ENCODE results near the gene TNFSF18.

GRCh38 chr1:173024543-173024942 lies 26.2 kb downstream of the TNFSF18 start:
- no peak for TF ChIP-seq POLR2AphosphoS5 (IDR thresholded peaks at IDR 0.05)
- TF ChIP-seq CTCF (IDR thresholded peaks at IDR 0.05), result no peak
- TF ChIP-seq POLR2A (IDR thresholded peaks at IDR 0.05), result no peak
- no peak for TF ChIP-seq EP300 (IDR thresholded peaks at IDR 0.05)
